MCF 10A (cell line): Measurements from ENCODE around the gene SUGCT. TPM values are rescaled to one million over a fixed set of nuclear protein-coding genes. Genes with fewer than 3 reads are reported as not detected.

Experiments used
- BruUV-seq: library from RNA; stranded (reverse); fragments of 400-500 nt; replicated peaks from 2 replicates; lab custom pipeline; 2021; lab: Mats Ljungman, UMichigan
- CTCF ChIA-PET: fragments of 300-600 bp; sonication (Branson Sonifier 250); formaldehyde crosslinking; extraction: SDS; loops from one replicate; lab custom pipeline; 2021; ENCODE audit warnings: antibody characterized with exemption, inconsistent platforms; lab: Yijun Ruan, JAX
- POLR2A ChIA-PET: fragments of 300-600, 350-650 bp; sonication (Branson Sonifier 250); formaldehyde crosslinking; extraction: SDS; loops from one replicate; lab custom pipeline; 2020; ENCODE audit warnings: antibody characterized with exemption, inconsistent platforms; lab: Yijun Ruan, JAX
- DNase-seq: peaks from one replicate; pipeline ENCODE4 v3.0.0-alpha.2; 2018; ENCODE audit not compliant: unreplicated experiment
- H3K27ac Mint-ChIP-seq: one replicate; pipeline ENCODE4 v1.8.0; 2022; ENCODE audit warnings: mild to moderate bottlenecking, low read depth, mixed read lengths; ENCODE audit not compliant: unreplicated experiment
- H3K27me3 Mint-ChIP-seq: one replicate; pipeline ENCODE4 v1.8.0; 2022; ENCODE audit warnings: mixed read lengths; ENCODE audit not compliant: insufficient read depth, unreplicated experiment
- H3K36me3 Mint-ChIP-seq: one replicate; pipeline ENCODE4 v1.8.0; 2022; ENCODE audit warnings: mild to moderate bottlenecking, moderate library complexity, mixed read lengths; ENCODE audit not compliant: insufficient read depth, unreplicated experiment
- H3K4me1 Mint-ChIP-seq: one replicate; pipeline ENCODE4 v1.8.0; 2022; ENCODE audit warnings: mixed read lengths; ENCODE audit not compliant: insufficient read depth, unreplicated experiment
- H3K4me3 Mint-ChIP-seq: one replicate; pipeline ENCODE4 v1.8.0; 2022; ENCODE audit warnings: mild to moderate bottlenecking, moderate library complexity, mixed read lengths; ENCODE audit not compliant: unreplicated experiment
- H3K9me3 Mint-ChIP-seq: one replicate; pipeline ENCODE4 v1.8.0; 2022; ENCODE audit warnings: mixed read lengths; ENCODE audit not compliant: unreplicated experiment
- CTCF ChIP-seq: fragments of 200-600 bp; IDR thresholded peaks from one replicate; pipeline ENCODE4 v1.8.0; 2022; ENCODE audit warnings: antibody characterized with exemption, mild to moderate bottlenecking; ENCODE audit not compliant: unreplicated experiment
- intact Hi-C: fragments of 100-400 bp; cut with micrococcal nuclease; formaldehyde crosslinking; loops from 2 replicates; pipeline ENCODE4 v1.14.1; 2022
- total RNA-seq: library from RNA; stranded (reverse); gene quantifications from 2 replicates; pipeline ENCODE4 v1.2.3, GENCODE V29; 2022

SUGCT gene
- total RNA-seq, 1 experiment from 2014 or later, result 25.4 TPM

DNA sequence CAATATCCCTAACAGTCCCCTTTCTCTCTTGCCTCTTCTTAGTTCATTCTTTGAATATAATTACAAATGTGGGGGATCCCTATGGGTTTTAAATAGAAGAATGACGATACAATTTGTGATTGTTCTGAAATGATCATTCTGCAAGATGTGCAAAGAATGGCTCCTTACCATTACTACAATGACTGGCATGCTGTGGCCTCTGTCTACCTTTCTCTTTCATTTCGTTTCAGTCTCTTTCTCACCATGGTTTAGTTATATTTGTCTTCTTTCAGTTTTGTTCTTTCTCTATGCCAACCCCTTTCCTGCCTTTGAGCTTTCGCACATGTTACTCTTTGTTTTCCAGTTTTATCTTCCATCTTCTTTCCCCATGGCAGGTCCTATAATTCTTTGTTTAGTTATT lies 176.5 kb downstream of the SUGCT start:
- no peak overlapping the region for H3K27ac Mint-ChIP-seq
- H3K27me3 Mint-ChIP-seq, result no peaks in the 10 kb centered on the region
- POLR2A ChIA-PET, result no interaction called here
- no peak for TF ChIP-seq CTCF
- no peaks in the 10 kb centered on the region for H3K36me3 Mint-ChIP-seq
- no peak overlapping the region for H3K4me3 Mint-ChIP-seq
- BruUV-seq, result no TSS peak
- H3K4me1 Mint-ChIP-seq, result peaks cover 18% of the 10 kb centered on the region
- intact Hi-C loops, result no loop called here
- CTCF ChIA-PET, result no interaction called here
- no peak for DNase-seq
- no peaks in the 10 kb centered on the region for H3K9me3 Mint-ChIP-seq

DNA sequence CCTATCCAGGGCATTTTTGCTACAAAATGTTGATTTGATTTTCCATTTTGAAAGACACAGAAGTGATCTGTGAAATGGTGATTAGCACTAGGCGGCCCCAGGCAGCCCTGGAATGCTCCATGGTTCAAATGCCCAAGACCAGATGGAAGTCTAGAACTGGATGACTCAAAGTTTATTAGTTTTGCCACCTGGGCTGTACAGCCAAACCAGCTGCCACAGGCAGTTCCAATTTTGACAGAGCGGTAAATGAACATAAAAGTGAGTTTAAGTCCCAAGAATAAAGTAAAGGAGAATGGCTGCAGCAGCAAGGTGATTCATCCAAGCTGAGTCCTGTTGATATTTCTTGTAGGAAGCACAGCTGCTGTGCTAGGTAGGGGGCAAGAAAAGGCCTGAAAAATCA lies 180.5 kb downstream of the SUGCT start:
- no peak for TF ChIP-seq CTCF
- CTCF ChIA-PET, result no interaction called here
- DNase-seq, result no peak
- H3K9me3 Mint-ChIP-seq, result no peaks in the 10 kb centered on the region
- no peaks in the 10 kb centered on the region for H3K27me3 Mint-ChIP-seq
- no peak overlapping the region for H3K27ac Mint-ChIP-seq
- H3K4me1 Mint-ChIP-seq, result peaks cover 3% of the 10 kb centered on the region
- intact Hi-C loops, result no loop called here
- no peak overlapping the region for H3K4me3 Mint-ChIP-seq
- POLR2A ChIA-PET, result no interaction called here
- BruUV-seq, result no TSS peak
- H3K36me3 Mint-ChIP-seq, result no peaks in the 10 kb centered on the region

DNA sequence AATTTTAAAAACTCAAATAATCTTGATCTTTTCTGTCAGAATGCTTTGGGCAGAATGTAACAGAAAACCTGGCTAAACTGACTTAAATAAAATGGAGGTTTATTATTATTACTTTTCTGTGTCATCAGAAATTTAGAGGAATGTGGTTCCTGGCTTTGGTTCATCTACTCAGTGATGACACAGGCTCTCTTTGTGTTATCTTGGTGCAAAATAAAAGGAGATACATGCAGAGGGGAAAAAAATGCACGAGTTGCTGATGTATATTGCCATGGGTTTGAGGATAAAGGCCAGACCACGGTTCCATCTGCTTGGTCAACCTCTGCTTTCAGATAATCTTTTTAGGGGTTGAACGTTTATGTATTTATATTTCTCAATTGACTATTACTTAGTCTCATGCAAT lies 181.4 kb downstream of the SUGCT start:
- H3K4me3 Mint-ChIP-seq, result no peak overlapping the region
- no peaks in the 10 kb centered on the region for H3K4me1 Mint-ChIP-seq
- POLR2A ChIA-PET, result no interaction called here
- no peaks in the 10 kb centered on the region for H3K36me3 Mint-ChIP-seq
- no peak for TF ChIP-seq CTCF
- BruUV-seq, result no TSS peak
- intact Hi-C loops, result no loop called here
- H3K9me3 Mint-ChIP-seq, result no peaks in the 10 kb centered on the region
- no peak for DNase-seq
- H3K27me3 Mint-ChIP-seq, result no peaks in the 10 kb centered on the region
- CTCF ChIA-PET, result interaction anchor here (0.6 kb wide), 1 partner anchor 87 kb away, joined by 4 read pairs; no protein-coding TSS in a partner anchor
- no peak overlapping the region for H3K27ac Mint-ChIP-seq

DNA sequence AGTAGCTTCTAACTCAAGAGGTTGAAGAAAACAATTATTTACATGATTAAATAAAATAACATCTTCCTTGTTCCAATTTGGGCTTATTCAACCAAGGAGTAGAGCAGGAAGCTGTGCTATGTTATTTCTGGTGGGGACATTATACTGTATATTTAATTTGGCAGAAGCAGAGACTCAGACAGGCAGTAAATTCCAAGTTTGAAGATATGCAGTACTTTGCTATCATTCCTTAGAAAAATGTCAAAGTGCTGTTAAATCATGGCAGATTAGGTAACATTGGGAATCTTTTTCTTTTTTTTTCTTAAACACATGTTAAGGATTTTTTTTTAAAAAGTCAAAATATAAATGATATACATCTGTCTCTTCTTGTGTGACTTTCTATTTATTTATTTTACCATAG lies 190.1 kb downstream of the SUGCT start:
- no peak for DNase-seq
- CTCF ChIA-PET, result interaction anchor here (0.6 to 3.1 kb wide), 6 partner anchors 93 to 1391 kb away, joined by 3 to 33 read pairs (median 6); no protein-coding TSS in a partner anchor
- Mint-ChIP-seq H3K9me3 (no peaks in the 10 kb centered on the region), H3K27ac (no peak overlapping the region), H3K27me3 (no peaks in the 10 kb centered on the region), H3K4me1 (no peaks in the 10 kb centered on the region), H3K36me3 (no peaks in the 10 kb centered on the region), H3K4me3 (no peak overlapping the region)
- intact Hi-C loops, result no loop called here
- BruUV-seq, result no TSS peak
- TF ChIP-seq CTCF, result no peak
- POLR2A ChIA-PET, result interaction anchor here (1.2 kb wide), 1 partner anchor 1380 kb away, joined by 3 read pairs; no protein-coding TSS in a partner anchor
